HepG2 (cell line): ENCODE data around the gene ISCA2. TPM values are rescaled to one million over a fixed set of nuclear protein-coding genes. Genes with fewer than 3 reads are reported as not detected.

Experiments
- AGO2 ChIP-seq: fragments of 200-400 bp; formaldehyde crosslinking; optimal IDR thresholded peaks from 2 replicates; pipeline ENCODE3; 2017; ENCODE audit warnings: mild to moderate bottlenecking, low read depth, low read length, moderate library complexity
- ARNT ChIP-seq: fragments of 450-650 bp; IDR thresholded peaks from 2 replicates; pipeline ENCODE4 v1.6.1; 2017
- BORCS8-MEF2B ChIP-seq: sonication (generic); formaldehyde crosslinking; IDR thresholded peaks from 2 replicates; pipeline ENCODE4 v1.8.0; 2022; ENCODE audit warnings: mild to moderate bottlenecking, missing genetic modification reagents
- CENPT ChIP-seq: sonication (generic); formaldehyde crosslinking; IDR thresholded peaks from 2 replicates; pipeline ENCODE4 v1.8.0; 2022; ENCODE audit warnings: low read depth, mild to moderate bottlenecking, moderate library complexity, missing genetic modification reagents
- E2F5 ChIP-seq: sonication (generic); formaldehyde crosslinking; conservative IDR thresholded peaks from 2 replicates; pipeline ENCODE4 v1.4.0; 2020; ENCODE audit warnings: missing genetic modification reagents
- GMEB1 ChIP-seq: sonication (generic); formaldehyde crosslinking; IDR thresholded peaks from 2 replicates; pipeline ENCODE4 v1.5.1; 2020; ENCODE audit warnings: missing genetic modification reagents, mild to moderate bottlenecking, borderline replicate concordance
- HNF1B ChIP-seq: sonication (generic); formaldehyde crosslinking; IDR thresholded peaks from 2 replicates; pipeline ENCODE4 v1.5.1; 2020; ENCODE audit warnings: mild to moderate bottlenecking, moderate library complexity, missing genetic modification reagents
- MEIS2 ChIP-seq: sonication (generic); formaldehyde crosslinking; IDR thresholded peaks from 2 replicates; pipeline ENCODE4 v1.9.0; 2021; ENCODE audit warnings: mild to moderate bottlenecking, missing genetic modification reagents
- RAD21 ChIP-seq: fragments of 450-650 bp; formaldehyde crosslinking; IDR thresholded peaks from 2 replicates; pipeline ENCODE4 v1.5.0; 2020; ENCODE audit warnings: mild to moderate bottlenecking
- RERE ChIP-seq: IDR thresholded peaks from 2 replicates; pipeline ENCODE4 v1.6.1; 2016; ENCODE audit warnings: low read depth, missing genetic modification reagents, missing compliant biosample characterization
- SRSF4 ChIP-seq: fragments of 200-400 bp; formaldehyde crosslinking; IDR thresholded peaks from one replicate; pipeline ENCODE4 v1.6.1; 2018; ENCODE audit warnings: mild to moderate bottlenecking, low read depth, low read length, moderate library complexity; ENCODE audit not compliant: poor library complexity, severe bottlenecking
- SRSF9 ChIP-seq: fragments of 200-400 bp; formaldehyde crosslinking; IDR thresholded peaks from 2 replicates; pipeline ENCODE4 v1.6.1; 2018; ENCODE audit warnings: borderline replicate concordance, mild to moderate bottlenecking, low read depth, low read length; ENCODE audit not compliant: insufficient read depth, poor library complexity, severe bottlenecking
- YEATS4 ChIP-seq: sonication (generic); formaldehyde crosslinking; IDR thresholded peaks from 2 replicates; pipeline ENCODE4 v1.4.0; 2020; ENCODE audit warnings: missing genetic modification reagents, borderline replicate concordance
- ZFP36L1 ChIP-seq: sonication (generic); formaldehyde crosslinking; IDR thresholded peaks from 2 replicates; pipeline ENCODE4 v1.8.0; 2022; ENCODE audit warnings: mild to moderate bottlenecking, missing genetic modification reagents, moderate library complexity
- ZFP37 ChIP-seq: sonication (generic); formaldehyde crosslinking; IDR thresholded peaks from 2 replicates; pipeline ENCODE4 v1.4.0; 2020; ENCODE audit warnings: missing genetic modification reagents, borderline replicate concordance
- ZNF234 ChIP-seq: sonication (generic); formaldehyde crosslinking; conservative IDR thresholded peaks from 2 replicates; pipeline ENCODE4 v1.5.1; 2020; ENCODE audit warnings: mild to moderate bottlenecking, missing genetic modification reagents
- ZNF569 ChIP-seq: sonication (generic); formaldehyde crosslinking; IDR thresholded peaks from 2 replicates; pipeline ENCODE4 v1.5.0; 2020; ENCODE audit warnings: mild to moderate bottlenecking, missing genetic modification reagents, moderate library complexity, borderline replicate concordance
- ZNF704 ChIP-seq: sonication (generic); formaldehyde crosslinking; IDR thresholded peaks from 2 replicates; pipeline ENCODE4 v1.8.1; 2023; ENCODE audit warnings: mild to moderate bottlenecking, inconsistent platforms, moderate library complexity, missing genetic modification reagents, borderline replicate concordance
- polyA plus RNA-seq, 8 experiments: library from polyadenylated mRNA; depleted of rRNA in 3 of 8; stranded (reverse) in 7 of 8; unstranded in 1 of 8; fragments of >200 nt; fragmentation: Illumina TruSeq in 4 of 8; extraction: Trizol in 4 of 8; gene quantifications; 2 replicates each; pipeline versions ENCODE4 v1.2.1 to v1.2.3, GENCODE V29; 2011 to 2016; ENCODE audit warnings: low read depth in 4 of 8, missing spikeins in 1 of 8, mixed read lengths in 1 of 8; ENCODE audit not compliant: insufficient read depth in 1 of 8
- total RNA-seq, 5 experiments: library from RNA; depleted of rRNA; stranded (reverse); fragments of >200 nt; fragmentation: Illumina TruSeq; extraction: Trizol; gene quantifications; 2 replicates each; pipeline ENCODE4 v1.2.3, GENCODE V29; 2016; ENCODE audit warnings: low read depth in 1 of 5

Gene ISCA2
- total and polyA plus RNA-seq, 2 of the 13 experiments (the other 11 are each of a cell fraction or from before 2014, with no cell fraction given), result 32.1 to 43.4 TPM

- TF ChIP-seq HNF1B, result peak; percentile 52; the same call in 1 of the 2 replicates
- TF ChIP-seq ZNF569, result no peak
- no peak for TF ChIP-seq RERE (CRISPR knock-in tag)
- 0 out of 2 replicates have a peak, but pooled peaks have one; percentile 32 for TF ChIP-seq BORCS8-MEF2B (CRISPR knock-in tag)
- TF ChIP-seq GMEB1 (CRISPR knock-in tag), result no peak
- no peak for TF ChIP-seq E2F5
- TF ChIP-seq ARNT, result no peak
- TF ChIP-seq ZFP36L1, result no peak; the same call in 1 of the 2 replicates
- TF ChIP-seq ZNF704 (CRISPR knock-in tag), result no peak
- 0 out of 2 replicates have a peak, but pooled peaks have one; percentile 29 for TF ChIP-seq RAD21 (CRISPR knock-in tag)
- TF ChIP-seq ZFP37 (CRISPR knock-in tag), result no peak
- no peak for TF ChIP-seq ZNF234 (CRISPR knock-in tag)
- TF ChIP-seq YEATS4 (CRISPR knock-in tag), result 0 out of 2 replicates have a peak, but pooled peaks have one; percentile 49
- peak; percentile 74; the same call in 1 of the 2 replicates for TF ChIP-seq CENPT (CRISPR knock-in tag)
- TF ChIP-seq SRSF4, result no peak
- no peak for TF ChIP-seq SRSF9
- TF ChIP-seq AGO2, result no peak
- TF ChIP-seq MEIS2, result peak; percentile 80; the same call in 1 of the 2 replicates
Measured at GRCh38 chr14:74492776-74493342, 706 bp upstream of the ISCA2 start, which contains the start of gene NPC2 (continued).
